Fibroblast of mammary gland (primary cell): ENCODE data around the gene MGARP.

Experiments used
- DNase-seq: peaks from one replicate; pipeline ENCODE4 v3.0.0-alpha.2; 2010; ENCODE audit warnings: low read depth
- H3K4me3 ChIP-seq: 2 replicates; pipeline ENCODE4 v1.5.1; 2011; ENCODE audit warnings: low read depth, mild to moderate bottlenecking, low read length, moderate library complexity; ENCODE audit not compliant: control insufficient read depth
- TF ChIP-seq, protein P1 (sequence below): conservative IDR thresholded peaks from 2 replicates; pipeline ENCODE4 v1.5.1; 2011; ENCODE audit warnings: low read depth, low read length, inconsistent platforms; ENCODE audit not compliant: control insufficient read depth, insufficient read depth

MGARP gene

DNA sequence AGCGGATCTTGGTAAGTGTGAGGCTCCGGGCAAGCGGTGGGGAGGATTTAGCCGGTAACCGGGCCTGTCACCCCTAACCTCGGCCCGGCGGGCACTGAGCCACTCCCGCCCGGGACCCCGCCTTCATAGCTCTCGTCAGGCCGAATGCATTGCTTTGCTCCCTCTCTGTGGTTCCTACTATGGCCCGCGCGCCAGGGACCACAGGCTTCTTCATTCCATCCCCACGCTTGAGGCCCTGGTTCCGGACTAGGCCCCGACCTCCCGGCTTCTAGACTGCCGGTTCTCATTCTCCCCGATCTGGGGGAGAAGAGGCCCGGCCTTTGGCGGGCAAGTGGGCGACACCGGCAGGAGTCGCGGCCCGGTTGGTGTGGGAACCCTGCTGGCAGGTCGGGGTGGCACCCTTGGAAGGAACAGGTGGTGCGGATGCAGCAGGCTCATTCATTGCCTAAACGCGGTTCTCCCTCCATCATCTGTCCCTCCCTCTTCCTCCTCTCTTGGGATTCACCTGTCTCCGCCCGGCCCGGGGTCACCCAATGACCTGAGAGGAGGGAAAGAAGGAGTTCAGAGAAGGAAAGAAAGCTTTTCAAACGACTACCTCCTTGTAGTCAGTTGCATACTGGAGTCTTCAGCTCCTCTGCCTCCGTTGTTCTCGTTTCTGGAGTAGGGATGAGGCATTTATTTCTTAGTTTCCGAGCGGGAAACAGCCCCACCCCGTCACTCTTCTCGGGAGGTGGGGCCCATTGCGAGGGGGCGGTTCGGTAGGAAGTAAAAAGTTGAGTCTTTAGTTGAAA, 22.0 kb upstream of the MGARP start, which contains the start of gene NDUFC1:
Gene NDUFC1 (minus strand): TSS at position 657 of the 791 bp plus-strand sequence. CDS start 6,679 bp downstream, outside the sequence.
- peak within 1 kb of the TSS; percentile 95 for H3K4me3 ChIP-seq
- peak; percentile 36 for DNase-seq
- TF ChIP-seq, protein P1, sequence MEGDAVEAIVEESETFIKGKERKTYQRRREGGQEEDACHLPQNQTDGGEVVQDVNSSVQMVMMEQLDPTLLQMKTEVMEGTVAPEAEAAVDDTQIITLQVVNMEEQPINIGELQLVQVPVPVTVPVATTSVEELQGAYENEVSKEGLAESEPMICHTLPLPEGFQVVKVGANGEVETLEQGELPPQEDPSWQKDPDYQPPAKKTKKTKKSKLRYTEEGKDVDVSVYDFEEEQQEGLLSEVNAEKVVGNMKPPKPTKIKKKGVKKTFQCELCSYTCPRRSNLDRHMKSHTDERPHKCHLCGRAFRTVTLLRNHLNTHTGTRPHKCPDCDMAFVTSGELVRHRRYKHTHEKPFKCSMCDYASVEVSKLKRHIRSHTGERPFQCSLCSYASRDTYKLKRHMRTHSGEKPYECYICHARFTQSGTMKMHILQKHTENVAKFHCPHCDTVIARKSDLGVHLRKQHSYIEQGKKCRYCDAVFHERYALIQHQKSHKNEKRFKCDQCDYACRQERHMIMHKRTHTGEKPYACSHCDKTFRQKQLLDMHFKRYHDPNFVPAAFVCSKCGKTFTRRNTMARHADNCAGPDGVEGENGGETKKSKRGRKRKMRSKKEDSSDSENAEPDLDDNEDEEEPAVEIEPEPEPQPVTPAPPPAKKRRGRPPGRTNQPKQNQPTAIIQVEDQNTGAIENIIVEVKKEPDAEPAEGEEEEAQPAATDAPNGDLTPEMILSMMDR = peak; percentile 5

DNA sequence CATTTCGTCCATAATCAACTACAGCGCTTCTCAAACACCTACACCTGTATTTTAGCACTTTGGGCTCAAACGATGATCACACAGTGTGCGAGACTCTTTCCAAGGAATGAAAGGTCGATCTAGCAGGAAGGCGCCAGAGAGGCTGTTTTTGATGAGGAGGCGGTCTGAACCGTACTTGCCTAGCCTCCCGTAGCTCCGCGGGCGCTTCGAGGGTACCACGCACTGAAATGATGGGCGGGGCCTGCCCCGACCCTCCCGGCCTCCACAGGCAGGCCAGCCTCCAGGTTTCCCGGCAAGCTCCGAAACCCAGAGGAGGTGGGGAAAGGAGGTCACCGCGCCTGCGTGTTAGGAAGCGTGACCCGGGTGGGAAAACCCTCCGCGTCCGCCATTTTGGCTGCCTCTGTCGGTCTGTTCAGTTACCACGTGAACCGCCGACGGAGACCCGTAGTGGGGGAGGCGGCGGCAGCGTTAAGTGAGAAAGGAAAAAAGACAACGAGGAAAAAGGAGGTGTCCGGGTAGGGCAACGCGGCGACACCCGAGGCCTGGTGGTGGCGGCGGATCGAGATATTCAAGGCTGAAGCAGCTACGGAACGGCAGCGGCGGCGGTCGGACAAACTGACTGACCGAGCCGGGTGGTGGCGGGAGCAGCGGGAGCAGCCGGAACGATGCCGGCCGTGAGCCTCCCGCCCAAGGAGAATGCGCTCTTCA, 21.2 kb upstream of the MGARP start, which contains the start of gene NAA15:
Gene NAA15 (plus strand): TSS at position 393 of the 708 bp plus-strand sequence. CDS start 273 bp downstream, at position 666.
- H3K4me3 ChIP-seq = peak within 1 kb of the TSS; percentile 95
- peak; percentile 96 for DNase-seq
- TF ChIP-seq, protein P1 = no peak

DNA sequence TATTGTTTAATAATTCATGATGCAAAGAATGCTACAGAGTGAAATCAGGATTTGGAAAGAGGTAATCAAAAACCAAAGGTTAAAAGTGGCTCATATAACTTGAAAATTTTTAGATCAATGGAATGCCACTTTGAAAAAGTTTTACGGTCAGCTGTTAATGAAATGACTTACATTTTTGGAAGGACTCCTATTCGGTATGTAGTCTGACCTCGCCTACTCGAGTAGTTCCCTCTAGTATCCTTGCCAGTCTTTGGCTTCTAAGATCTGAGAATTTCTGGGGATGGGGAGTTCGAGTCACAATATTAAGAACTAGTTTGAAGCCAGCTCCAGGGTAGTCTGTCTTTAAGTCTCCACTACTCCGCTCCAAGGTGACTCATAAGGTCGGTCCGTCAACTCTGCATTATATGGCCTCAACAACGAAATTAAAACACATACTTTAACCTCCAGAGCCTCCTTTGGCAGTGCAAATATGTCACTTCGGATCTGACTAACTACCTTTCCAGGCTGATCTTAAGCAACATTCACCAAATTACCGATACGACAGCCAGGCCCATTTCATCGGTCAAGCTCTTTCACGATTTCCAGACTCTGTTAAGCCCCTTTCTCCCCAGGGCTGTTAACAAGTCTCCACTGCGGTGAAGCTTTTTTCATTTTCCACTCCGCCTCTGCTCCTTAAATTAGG, 20.5 kb upstream of the MGARP start:
- peak overlapping the region; percentile 95 for H3K4me3 ChIP-seq
- TF ChIP-seq, protein P1 = no peak
- peak; percentile 73 for DNase-seq

DNA sequence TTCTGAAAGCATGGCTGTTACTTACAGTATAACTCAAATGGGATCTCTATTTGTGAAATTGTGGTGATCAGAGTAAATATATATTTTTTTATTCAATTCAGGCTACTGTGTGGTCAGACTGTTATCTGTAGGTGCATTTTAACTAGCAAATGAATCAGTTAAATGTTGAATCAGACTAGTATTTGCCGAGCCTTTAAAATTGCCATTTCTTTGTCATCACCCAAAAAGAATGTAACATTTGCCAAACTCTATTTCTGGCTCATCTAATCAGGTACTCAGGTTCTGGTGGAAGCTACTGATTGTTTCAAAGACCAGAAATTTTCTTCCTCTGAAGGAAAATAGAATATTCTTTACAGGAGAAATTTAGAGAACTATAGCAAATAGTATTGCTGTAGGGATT, 19.5 kb upstream of the MGARP start:
- TF ChIP-seq, protein P1 = no peak
- no peak overlapping the region for H3K4me3 ChIP-seq
- DNase-seq = peak; percentile 17

DNA sequence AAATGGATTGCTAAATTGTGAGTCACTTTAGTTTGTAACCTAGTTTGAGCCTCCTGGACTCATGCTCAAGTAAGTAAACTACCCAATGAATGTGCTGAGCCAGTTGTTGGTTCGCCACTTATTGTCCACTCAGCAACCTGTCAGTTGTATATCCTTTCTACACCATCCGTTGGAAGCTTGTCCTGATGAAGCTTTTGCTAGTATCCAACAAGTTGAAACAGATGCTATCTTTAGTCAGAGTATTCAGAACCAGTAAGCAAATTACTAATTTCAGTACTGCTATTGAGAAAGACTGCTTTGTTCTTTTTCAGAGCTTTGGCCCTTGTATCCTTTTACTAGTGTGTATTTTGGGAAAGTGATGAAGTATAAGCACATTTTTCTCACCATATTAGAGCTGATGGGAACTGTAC, 17.0 kb upstream of the MGARP start:
- TF ChIP-seq, protein P1 = no peak
- H3K4me3 ChIP-seq = no peak overlapping the region
- DNase-seq = peak; percentile 59

DNA sequence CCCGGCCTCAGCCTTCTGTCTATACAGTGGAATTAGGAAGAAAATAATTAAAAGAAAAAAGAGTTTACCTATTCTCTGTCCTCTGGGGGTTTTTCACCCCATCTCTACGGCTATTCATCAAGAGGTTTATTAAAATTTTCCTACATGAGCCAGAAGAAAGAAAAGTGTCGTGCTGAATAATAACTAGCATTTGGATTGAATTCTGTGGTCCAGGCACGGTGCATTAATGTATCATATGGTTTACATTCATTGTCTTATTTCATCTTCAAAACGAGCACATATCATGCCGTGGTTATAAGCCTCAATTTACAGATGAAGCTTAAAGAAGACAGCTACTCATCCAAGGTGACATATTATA, 15.9 kb upstream of the MGARP start:
- TF ChIP-seq, protein P1 = no peak
- peak overlapping the region; percentile 88 for H3K4me3 ChIP-seq
- DNase-seq = no peak
